Measurements from ENCODE around the gene PET100.

Gene PET100

GRCh38 chr19:7635670-7636069 lies 6.1 kb downstream of the PET100 start:
- no peak for DNase-seq

- no peak for DNase-seq
These were observed 6.7 kb downstream of the PET100 start for GRCh38 chr19:7636317-7636690.

GRCh38 chr19:7636691-7637373 lies 7.2 kb downstream of the PET100 start, which contains the start of gene STXBP2:
Gene STXBP2, plus strand, starts transcription at chr19:7637110. Its CDS starts 40 bp downstream, at chr19:7637150.
- peak; percentile 95 to 97 for DNase-seq

GRCh38 chr19:7637374-7638256 lies 8.0 kb downstream of the PET100 start:
- DNase-seq = no peak

DNA sequence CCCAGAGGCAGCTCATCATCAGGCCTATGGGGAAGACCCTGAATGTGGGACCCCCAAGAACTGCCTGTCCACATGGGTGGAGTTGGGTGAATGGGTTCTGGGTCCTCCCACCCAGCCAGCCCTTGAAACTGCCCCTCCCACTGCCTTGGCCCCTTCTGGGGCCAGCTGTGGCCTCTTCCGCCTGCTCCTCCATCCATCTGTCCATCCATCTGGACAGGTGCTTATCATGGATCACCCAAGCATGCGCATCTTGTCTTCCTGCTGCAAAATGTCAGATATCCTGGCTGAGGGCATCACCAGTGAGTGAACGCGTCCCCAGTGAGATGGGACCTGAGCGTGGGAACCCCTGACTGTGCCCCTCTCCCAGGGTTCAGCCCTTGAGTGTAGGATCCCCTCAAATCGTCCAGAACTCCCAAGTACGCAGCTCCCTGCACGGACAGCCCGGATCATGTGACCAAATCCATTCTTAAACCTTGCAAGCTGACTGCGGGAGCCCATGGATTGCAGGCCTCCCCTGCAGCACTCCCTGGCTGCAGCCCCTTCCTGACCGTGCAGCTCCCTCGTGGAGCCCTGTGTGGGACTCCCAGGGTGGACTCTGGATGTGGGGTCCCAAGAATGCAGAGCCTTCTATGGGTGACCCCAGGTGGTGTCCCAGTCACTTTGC lies 9.3 kb downstream of the PET100 start:
- DNase-seq = no peak

DNA sequence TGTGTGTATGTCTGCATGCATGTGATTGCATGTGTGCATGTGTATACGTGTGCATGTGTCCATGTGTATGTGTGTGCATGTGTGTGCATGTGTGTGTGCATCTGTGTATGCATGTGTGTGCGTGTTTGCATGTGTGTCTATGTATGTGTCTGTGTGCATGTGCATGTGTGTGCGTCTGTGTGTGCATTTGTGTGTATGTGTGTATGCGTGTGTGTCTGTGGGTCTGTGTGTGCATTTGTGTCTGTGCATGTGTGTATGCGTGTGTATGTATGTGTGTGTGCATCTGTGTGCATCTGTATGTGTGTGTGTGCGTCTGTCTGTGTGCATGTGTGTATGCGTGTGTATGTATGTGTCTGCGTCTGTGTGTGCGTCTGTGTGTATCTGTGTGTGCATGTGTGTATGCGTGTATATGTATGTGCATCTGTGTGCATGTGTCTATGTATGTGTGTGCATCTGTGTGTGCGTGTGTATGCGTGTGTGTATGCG lies 10.3 kb downstream of the PET100 start:
- DNase-seq = no peak

- DNase-seq = no peak
These were observed 11.2 kb downstream of the PET100 start for GRCh38 chr19:7640803-7641202.

GRCh38 chr19:7641290-7642276 lies 12.0 kb downstream of the PET100 start:
- DNase-seq = no peak

GRCh38 chr19:7642295-7643030 lies 12.9 kb downstream of the PET100 start:
- no peak for DNase-seq

GRCh38 chr19:7643031-7643415 lies 13.4 kb downstream of the PET100 start:
- no peak for DNase-seq

- peak; percentile 49 to 61 for DNase-seq
These were observed 14.3 kb downstream of the PET100 start for GRCh38 chr19:7643629-7644549.

DNA sequence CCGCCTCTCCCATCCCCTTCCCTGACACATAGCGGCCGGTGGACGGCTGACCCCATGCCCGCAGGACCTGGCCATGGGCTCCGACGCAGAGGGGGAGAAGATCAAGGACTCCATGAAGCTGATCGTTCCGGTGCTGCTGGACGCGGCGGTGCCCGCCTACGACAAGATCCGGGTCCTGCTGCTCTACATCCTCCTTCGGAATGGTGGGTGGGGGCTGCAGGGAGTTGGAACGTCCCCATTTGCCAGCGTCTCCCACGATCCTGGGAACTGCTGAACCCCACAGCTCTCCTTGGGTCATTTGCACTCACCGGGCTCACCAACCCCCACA lies 14.9 kb downstream of the PET100 start:
- no peak for DNase-seq

- DNase-seq = no peak
These were observed 15.6 kb downstream of the PET100 start for GRCh38 chr19:7645163-7645562.

DNA sequence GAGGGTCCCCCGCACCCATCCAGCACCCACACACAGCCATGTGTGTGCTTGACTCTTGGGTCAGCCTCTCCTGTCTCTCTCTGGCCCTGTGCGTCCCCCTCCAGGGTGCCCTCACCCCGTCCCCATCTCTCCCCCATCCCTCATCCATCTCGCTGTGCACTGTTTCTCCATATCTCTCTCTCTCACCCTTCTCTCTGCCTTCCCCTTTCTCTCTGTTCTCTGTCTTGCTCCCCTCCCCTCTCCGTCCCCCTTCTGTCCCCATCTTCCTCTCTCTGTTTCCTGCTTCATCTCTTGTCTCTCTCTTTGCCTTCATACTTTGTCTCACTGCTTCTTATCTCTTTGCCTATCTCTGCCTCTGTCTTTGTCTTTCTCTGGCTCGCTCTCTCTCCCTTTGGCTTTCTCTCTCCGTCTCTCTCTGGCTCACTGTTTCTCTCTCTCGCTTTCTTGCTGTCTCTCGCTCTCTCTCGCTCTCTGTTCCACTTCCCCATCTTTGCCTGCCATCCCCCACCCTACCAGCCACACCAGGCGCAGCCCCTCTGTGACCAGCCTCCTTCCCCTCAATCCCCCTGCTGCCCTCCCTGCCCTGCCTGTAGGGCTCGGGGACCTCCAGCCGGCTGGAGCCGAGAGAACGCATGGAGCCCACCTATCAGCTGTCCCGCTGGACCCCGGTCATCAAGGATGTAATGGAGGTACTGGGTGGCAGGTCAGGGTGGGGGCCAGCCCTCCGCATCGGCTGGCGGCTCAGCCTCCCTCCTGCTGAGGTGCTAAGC lies 16.2 kb downstream of the PET100 start:
- DNase-seq = no peak

- DNase-seq = no peak
These were observed 16.8 kb downstream of the PET100 start for GRCh38 chr19:7646426-7646700.

- no peak for DNase-seq
These were observed 17.6 kb downstream of the PET100 start for GRCh38 chr19:7647156-7647555.

DNA sequence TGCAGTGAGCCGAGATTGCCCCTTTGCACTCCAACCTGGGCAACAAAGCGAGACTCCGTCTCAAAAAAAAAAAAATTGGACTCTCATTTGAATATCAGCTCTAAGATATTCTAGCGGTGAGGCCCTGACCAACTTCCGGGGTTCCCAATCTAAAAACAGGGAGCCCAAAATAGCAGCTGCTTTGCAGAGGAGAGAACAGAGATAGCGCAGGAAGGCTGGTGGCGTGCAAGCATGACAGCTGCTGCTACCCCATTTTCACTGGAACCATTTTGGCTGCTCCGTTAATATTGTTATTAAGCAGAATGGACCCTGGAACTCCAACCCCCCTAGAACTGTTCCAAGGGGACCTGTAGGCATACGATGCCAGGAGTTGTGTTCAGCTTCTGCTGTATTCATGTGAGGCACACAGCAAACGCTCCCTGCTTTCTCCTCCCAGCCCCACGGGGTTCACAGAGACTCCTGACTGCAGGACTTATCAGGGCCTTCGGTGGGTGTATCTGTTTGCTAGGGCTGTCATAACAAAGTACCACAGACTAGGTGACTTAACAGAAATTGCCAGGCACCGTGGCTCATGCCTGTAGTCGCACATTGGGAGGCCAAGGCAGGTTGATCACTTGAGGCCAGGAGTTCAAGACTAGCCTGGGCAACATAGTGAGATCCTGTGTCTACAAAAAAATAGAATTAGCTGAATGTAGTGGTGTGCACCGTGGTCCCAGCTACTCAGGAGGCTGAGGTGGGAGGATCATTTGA lies 18.8 kb downstream of the PET100 start:
- no peak for DNase-seq

GRCh38 chr19:7650148-7650547 lies 20.6 kb downstream of the PET100 start:
- peak in 1 of 2 experiments; percentile 14 for DNase-seq

GRCh38 chr19:7652061-7652641 lies 22.6 kb downstream of the PET100 start:
- peak; percentile 92 to 94 for DNase-seq
